Lung (tissue), 12 donors: ENCODE data around the gene ADAMTSL1. TPM values are rescaled to one million over a fixed set of nuclear protein-coding genes. Genes with fewer than 3 reads are reported as not detected.

Source experiments
- ATAC-seq: fragments of 200-7000 bp; cut with Tn5 transposase; one replicate; pipeline ENCODE4 v1.9.1; 2020; ENCODE audit warnings: moderate number of reproducible peaks; ENCODE audit not compliant: insufficient read depth, low FRiP score
- DNase-seq, 3 donors: peaks; one replicate each; pipeline ENCODE4 v3.0.0-alpha.2; 2013 to 2017
- H3K27ac ChIP-seq, 2 donors: one replicate each; pipeline ENCODE4 v1.5.1; 2013; ENCODE audit warnings: mild to moderate bottlenecking in 2 of 2, moderate library complexity in 2 of 2, control low read depth in 1 of 2, inconsistent platforms in 1 of 2, low read depth in 1 of 2, low read length in 1 of 2
- H3K27me3 ChIP-seq, 3 donors: one replicate each; pipeline ENCODE4 v1.5.1; 2013; ENCODE audit warnings: low read length in 2 of 3; ENCODE audit not compliant: control insufficient read depth in 3 of 3, insufficient read depth in 3 of 3
- H3K36me3 ChIP-seq, 4 donors: one replicate each; pipeline ENCODE4 v1.5.1; 2013; ENCODE audit warnings: low read length in 4 of 4, mild to moderate bottlenecking in 1 of 4, moderate library complexity in 1 of 4; ENCODE audit not compliant: control insufficient read depth in 4 of 4, insufficient read depth in 4 of 4
- H3K4me1 ChIP-seq, 5 donors: one replicate each; pipeline ENCODE4 v1.5.1; 2013; ENCODE audit warnings: low read length in 5 of 5, mild to moderate bottlenecking in 2 of 5, moderate library complexity in 1 of 5; ENCODE audit not compliant: control insufficient read depth in 5 of 5, insufficient read depth in 5 of 5
- H3K4me3 ChIP-seq: one replicate; pipeline ENCODE4 v1.5.1; 2013; ENCODE audit warnings: mild to moderate bottlenecking, control low read depth, moderate library complexity
- H3K9ac ChIP-seq, 2 donors: one replicate each; pipeline ENCODE4 v1.5.1; 2013; ENCODE audit warnings: low read length in 2 of 2, control low read depth in 1 of 2; ENCODE audit not compliant: insufficient read depth in 1 of 2
- H3K9me3 ChIP-seq, 4 donors: one replicate each; pipeline ENCODE4 v1.5.1; 2013; ENCODE audit warnings: low read length in 3 of 4, mild to moderate bottlenecking in 1 of 4, moderate library complexity in 1 of 4; ENCODE audit not compliant: control insufficient read depth in 4 of 4, insufficient read depth in 3 of 4
- CTCF ChIP-seq: IDR thresholded peaks from 2 replicates; pipeline ENCODE4 v1.5.1; 2012; ENCODE audit warnings: mild to moderate bottlenecking; ENCODE audit errors: control extremely low read depth, extremely low read depth
- WGBS, 2 donors: extraction: QIAGEN DNeasy Blood & Tissue Kit; methylation state at CpG; one replicate each; pipeline ENCODE4 v1.1.7; 2013; 5-methylcytosine and 5-hydroxymethylcytosine counted together
- polyA plus RNA-seq, 2 donors: library from polyadenylated mRNA; stranded (reverse); fragments of 200-250 nt; gene quantifications; one replicate each; pipeline ENCODE4 v1.2.1, GENCODE V29; 2013
- total RNA-seq, 2 donors: library from RNA; depleted of rRNA in 1 of 2; stranded (reverse); fragments of >200 nt in 1 of 2; gene quantifications; one replicate each; pipeline ENCODE4 v1.2.1, GENCODE V29; 2014 to 2021
- donor health status: control.
- donor health status: control.
- donor health status: Bipolar disorder and iron deficiency.
- donor health status: healthy.
- donor health status: DM: yes; HTN: yes; CAD: no.

The ADAMTSL1 gene
- total and polyA plus RNA-seq, 4 donors: 0.25 to 36.2 (median 1.4) TPM

- 68 to 76% methylated on average over 5 of the region's 5 CpGs for WGBS, 2 donors
- no peaks in the 10 kb centered on the region for H3K27me3 ChIP-seq
- H3K27ac ChIP-seq: no peak overlapping the region
- DNase-seq (no peak), ATAC-seq (no peak)
- H3K9me3 ChIP-seq: no peaks in the 10 kb centered on the region
- no peak overlapping the region for H3K4me3 ChIP-seq
- no peaks in the 10 kb centered on the region for H3K36me3 ChIP-seq
- H3K9ac ChIP-seq: no peak overlapping the region
- TF ChIP-seq CTCF: no peak
- no peaks in the 10 kb centered on the region for H3K4me1 ChIP-seq
These were observed 363.4 kb downstream of the ADAMTSL1 start for GRCh38 chr9:18837402-18837801.

GRCh38 chr9:18847576-18848275 lies 373.8 kb downstream of the ADAMTSL1 start:
- no peaks in the 10 kb centered on the region for H3K27me3 ChIP-seq

GRCh38 chr9:18848657-18849056 lies 374.7 kb downstream of the ADAMTSL1 start:
- no peak overlapping the region for H3K27ac ChIP-seq

More at GRCh38 chr9:18847576-18848275, 373.8 kb downstream of the ADAMTSL1 start:
- ATAC-seq (no peak), DNase-seq (no peak)
- Histone ChIP-seq H3K4me3 (no peak overlapping the region), H3K4me1 (peaks cover 0 to 12% (median 3%) of the 10 kb centered on the region in 5 donors), H3K9me3 (peaks cover 0 to 3% (median 0%) of the 10 kb centered on the region in 4 donors), H3K27ac (no peak overlapping the region), H3K36me3 (no peaks in the 10 kb centered on the region), H3K9ac (no peak overlapping the region)
- WGBS, 2 donors: 85 to 93% methylated on average over 5 of the region's 5 CpGs
- no peak for TF ChIP-seq CTCF

More at GRCh38 chr9:18848657-18849056, 374.7 kb downstream of the ADAMTSL1 start:
- Histone ChIP-seq H3K27me3 (no peaks in the 10 kb centered on the region), H3K9me3 (peaks cover 0 to 3% (median 0%) of the 10 kb centered on the region in 4 donors), H3K36me3 (no peaks in the 10 kb centered on the region), H3K4me3 (no peak overlapping the region), H3K4me1 (peaks cover 0 to 12% (median 3%) of the 10 kb centered on the region in 5 donors), H3K9ac (no peak overlapping the region)
- ATAC-seq: no peak
- TF ChIP-seq CTCF: no peak
- DNase-seq: no peak
- WGBS, 2 donors: 42 to 71% methylated on average over 3 of the region's 3 CpGs
